Measurements from ENCODE around the gene LGI2.

DNA sequence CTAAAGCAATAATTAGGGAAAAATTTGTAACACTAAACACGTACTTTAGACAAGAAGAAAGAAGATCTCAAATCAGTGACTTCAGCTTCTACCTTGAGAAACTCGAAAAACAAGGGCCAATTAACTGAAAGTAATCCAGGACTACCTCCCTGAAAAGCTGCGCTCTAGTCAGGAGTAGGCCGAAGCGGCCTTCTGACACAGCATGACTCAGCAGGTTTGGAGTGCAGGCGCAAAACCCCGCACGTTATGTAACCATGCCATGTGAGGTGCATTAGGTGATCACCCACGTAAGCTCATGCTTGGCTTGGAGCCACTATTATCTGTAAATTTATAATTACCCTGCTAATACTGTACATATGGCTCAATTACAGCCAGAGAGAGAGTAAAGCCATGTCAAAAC lies 65.1 kb downstream of the LGI2 start:
- TF ChIP-seq, protein P1, sequence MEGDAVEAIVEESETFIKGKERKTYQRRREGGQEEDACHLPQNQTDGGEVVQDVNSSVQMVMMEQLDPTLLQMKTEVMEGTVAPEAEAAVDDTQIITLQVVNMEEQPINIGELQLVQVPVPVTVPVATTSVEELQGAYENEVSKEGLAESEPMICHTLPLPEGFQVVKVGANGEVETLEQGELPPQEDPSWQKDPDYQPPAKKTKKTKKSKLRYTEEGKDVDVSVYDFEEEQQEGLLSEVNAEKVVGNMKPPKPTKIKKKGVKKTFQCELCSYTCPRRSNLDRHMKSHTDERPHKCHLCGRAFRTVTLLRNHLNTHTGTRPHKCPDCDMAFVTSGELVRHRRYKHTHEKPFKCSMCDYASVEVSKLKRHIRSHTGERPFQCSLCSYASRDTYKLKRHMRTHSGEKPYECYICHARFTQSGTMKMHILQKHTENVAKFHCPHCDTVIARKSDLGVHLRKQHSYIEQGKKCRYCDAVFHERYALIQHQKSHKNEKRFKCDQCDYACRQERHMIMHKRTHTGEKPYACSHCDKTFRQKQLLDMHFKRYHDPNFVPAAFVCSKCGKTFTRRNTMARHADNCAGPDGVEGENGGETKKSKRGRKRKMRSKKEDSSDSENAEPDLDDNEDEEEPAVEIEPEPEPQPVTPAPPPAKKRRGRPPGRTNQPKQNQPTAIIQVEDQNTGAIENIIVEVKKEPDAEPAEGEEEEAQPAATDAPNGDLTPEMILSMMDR (IDR thresholded peaks at IDR 0.05; ENCODE audit: low read length) = no peak
- no peak for TF ChIP-seq EZH2 (optimal IDR thresholded peaks at IDR 0.05; ENCODE audit: low read depth, low read length)
- TF ChIP-seq EZH2phosphoT487 (IDR thresholded peaks at IDR 0.05; ENCODE audit: low read length) = no peak

All from MM.1S (cell line).